GM12801 (cell line): ENCODE measurements around the gene SMTNL1.

ENCODE experiments used
- TF ChIP-seq, protein P1 (sequence below): IDR thresholded peaks from one replicate; pipeline ENCODE4 v1.5.1; 2011; ENCODE audit warnings: control low read depth; ENCODE audit not compliant: insufficient read length; ENCODE audit errors: extremely low read depth

SMTNL1 gene, protein sequence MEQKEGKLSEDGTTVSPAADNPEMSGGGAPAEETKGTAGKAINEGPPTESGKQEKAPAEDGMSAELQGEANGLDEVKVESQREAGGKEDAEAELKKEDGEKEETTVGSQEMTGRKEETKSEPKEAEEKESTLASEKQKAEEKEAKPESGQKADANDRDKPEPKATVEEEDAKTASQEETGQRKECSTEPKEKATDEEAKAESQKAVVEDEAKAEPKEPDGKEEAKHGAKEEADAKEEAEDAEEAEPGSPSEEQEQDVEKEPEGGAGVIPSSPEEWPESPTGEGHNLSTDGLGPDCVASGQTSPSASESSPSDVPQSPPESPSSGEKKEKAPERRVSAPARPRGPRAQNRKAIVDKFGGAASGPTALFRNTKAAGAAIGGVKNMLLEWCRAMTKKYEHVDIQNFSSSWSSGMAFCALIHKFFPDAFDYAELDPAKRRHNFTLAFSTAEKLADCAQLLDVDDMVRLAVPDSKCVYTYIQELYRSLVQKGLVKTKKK

DNA sequence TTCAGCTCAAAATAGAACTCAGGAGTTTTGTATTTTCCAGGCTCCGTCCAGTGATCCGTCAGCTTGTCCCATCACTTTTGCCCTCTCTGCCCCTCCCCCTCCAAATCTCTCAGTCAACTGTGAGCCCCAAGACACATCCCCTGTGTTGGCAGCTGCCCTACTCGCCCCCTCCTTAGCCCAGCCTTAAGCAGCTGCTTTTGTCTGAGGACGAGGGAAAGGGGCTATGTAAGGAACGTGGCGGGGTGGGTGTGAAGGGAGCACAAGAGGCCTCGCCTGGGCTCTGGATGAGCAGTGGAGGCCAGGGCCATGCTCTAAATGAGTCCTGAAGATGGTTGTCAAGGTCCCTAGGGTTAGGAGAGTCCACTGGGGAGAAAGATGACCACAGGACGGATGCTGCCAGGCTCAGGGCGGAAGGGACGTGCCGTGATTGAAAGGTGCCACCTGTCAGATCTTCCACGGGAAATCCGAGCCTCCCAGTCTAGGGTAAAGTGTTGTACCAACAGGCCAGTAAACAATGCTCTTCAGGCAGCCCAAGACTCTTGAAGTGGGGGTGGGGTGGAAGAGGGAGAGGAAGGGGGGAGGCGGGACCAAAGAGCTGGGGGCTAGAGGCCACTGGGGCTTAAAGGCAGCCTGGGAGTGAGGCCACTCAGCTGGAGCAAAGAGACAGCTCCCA lies at the start of gene SMTNL1:
Gene SMTNL1, plus strand, starts transcription at position 649 of the 673 bp plus-strand sequence. CDS start 5,048 bp downstream, outside the sequence.
- TF ChIP-seq, protein P1, sequence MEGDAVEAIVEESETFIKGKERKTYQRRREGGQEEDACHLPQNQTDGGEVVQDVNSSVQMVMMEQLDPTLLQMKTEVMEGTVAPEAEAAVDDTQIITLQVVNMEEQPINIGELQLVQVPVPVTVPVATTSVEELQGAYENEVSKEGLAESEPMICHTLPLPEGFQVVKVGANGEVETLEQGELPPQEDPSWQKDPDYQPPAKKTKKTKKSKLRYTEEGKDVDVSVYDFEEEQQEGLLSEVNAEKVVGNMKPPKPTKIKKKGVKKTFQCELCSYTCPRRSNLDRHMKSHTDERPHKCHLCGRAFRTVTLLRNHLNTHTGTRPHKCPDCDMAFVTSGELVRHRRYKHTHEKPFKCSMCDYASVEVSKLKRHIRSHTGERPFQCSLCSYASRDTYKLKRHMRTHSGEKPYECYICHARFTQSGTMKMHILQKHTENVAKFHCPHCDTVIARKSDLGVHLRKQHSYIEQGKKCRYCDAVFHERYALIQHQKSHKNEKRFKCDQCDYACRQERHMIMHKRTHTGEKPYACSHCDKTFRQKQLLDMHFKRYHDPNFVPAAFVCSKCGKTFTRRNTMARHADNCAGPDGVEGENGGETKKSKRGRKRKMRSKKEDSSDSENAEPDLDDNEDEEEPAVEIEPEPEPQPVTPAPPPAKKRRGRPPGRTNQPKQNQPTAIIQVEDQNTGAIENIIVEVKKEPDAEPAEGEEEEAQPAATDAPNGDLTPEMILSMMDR = no peak

DNA sequence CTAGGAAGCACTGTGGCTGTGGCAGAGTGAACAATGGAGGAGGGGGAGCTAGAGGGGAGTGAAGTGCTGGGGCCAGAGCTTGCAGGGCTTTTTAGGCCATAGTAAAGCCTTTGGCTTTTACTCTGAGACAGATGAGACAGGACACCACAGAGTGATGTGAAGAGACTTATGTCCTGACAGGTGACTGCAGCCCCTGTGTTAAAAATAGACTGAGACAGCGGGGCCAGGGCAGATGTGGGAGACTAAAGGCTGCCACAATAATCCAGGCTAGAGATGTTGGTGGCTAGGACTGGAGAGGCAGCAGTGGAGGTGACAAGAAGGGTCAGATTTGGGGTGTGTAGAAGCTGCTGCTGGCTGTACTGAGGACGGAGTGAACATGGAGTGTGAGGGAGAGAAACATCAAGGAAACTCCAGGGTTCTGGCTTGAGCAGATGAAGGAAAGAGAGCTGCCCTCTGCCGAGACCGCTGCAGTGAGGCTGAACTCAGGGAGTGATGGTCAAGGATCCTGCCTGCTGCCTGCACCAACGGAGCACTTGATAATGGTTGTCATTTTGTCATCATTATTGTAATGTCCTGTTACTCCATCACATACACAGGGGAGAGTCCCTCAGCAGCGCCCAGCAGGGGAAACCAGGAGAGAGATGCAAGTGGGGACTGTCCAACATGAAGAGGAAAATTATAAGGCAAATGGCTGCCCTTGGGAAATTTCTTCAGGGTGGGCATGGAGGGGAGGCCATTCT lies 49.3 kb upstream of the SMTNL1 start:
- TF ChIP-seq, protein P1 = no peak

DNA sequence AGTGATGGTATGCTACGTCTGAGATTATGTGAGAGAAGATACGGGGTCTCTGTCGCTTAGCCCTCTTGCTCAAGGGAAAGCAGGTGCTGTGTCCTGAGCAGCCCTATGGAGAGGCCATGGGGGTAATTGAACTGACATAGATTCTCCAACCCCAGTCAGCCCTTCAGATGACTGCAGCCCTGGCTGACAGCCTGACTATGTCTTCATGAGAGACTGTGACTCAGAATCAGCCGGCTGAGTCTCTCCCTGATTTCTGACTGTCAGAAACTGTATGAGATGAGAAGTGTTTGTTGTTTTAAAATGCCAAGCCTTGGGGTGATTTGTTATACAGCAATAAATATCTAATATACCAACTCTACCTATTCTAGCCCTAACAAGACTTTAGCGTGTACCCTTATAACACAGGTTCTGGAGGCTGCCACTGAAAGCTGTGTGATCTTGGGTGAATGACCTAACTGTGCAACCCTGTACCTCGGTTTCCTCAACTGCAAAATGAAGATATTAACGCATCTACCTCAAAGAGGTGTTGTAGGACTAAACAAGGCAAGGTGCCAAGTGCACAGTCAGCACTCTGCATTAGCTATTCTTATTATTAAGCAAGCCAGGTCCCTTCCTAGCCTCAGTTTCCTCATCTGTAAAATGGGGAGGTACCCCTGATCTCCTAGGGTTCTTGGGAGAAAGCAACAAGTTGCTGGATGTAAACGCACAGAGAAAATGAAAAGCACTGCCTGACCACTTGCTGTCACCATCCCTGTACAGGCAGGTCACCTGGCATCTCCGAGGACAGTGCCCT lies 46.7 kb upstream of the SMTNL1 start:
- TF ChIP-seq, protein P1 = no peak

DNA sequence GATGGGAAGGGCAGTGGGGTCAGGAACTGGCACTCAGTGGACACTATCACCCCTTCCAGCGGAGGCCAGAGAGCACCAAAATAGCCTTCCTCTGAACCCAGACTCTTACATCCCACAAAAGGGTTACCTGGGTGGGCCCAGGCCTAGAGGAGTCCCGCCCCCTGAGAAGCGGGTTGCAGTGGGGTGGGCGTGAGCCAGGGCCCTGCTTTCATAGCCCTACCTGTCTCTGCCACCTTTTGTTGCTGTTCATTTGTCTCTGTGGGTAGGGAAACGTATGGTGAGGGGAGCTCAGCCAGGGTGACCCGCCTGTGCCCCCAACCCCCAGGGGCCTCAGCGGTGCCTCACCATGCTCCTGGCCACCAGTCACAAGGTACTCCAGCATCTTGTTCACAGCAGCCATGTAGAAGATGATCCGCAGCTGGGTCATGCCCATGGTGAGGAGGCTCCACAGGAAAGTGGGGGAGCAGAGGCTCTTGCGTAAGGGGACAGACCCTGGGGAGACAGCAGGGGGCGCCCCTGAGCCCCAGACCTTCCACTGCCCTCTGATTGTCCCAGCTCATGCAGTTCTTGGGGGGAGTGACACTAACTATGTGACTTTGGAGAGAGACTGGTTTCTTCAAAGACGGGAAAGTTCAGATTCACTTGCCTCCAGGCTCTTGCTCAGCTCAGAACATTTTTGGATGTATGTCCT lies 45.9 kb upstream of the SMTNL1 start:
- TF ChIP-seq, protein P1 = no peak

DNA sequence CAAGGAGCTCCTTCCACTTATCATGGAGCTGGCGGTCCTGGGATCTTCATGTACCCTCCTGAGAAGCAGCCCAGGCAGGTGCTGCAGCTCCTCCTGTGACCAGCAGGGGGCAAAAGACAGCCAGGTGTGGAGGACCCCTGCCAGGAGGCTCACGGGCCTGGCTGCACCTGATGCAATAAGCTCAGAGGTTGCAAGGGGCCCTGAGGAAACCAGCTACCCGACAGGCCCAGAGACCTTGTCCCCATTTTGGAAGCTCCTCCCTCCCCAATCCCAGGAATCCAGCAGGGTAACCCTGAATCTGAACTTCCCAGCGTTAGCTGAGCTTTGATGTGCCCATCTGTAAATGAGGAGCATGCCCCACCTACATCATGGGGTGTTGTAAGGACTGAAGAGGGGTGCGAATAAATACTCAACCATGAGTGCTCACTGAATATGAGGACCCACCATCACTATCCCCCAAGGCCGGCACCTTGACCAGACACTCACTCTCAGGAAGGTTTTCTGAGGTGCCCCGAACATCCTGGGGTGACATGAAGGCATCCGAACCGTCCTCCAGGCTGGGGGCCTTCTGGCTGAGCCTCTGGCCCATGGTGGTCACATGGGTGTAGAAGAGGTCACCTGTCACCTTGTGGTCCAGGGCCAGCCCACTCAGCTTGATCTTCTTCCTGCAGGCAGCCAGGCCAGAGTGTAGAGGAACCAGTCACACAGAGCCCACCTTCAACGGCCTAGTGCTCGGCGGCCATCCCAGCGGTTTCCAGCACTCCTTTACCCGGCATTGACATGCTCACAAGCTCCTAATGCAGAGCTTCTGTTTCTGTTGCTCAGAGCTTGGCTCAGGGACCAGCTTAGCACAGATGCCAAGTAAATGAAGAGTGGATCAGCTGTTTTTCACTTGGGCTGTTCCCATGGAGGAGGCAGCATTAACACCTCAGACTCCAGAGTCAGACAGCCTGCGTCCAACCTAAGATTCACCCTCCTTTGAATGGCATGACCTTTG lies 43.6 kb upstream of the SMTNL1 start:
- TF ChIP-seq, protein P1 = no peak
